ENCODE measurements around the gene TOGARAM2.

- no peak for TF ChIP-seq TOX (CRISPR knock-in tag; IDR thresholded peaks at IDR 0.05; ENCODE audit: borderline replicate concordance)
- TF ChIP-seq ZFP3 (CRISPR knock-in tag; IDR thresholded peaks at IDR 0.05) = no peak
- TF ChIP-seq BACH2 (CRISPR knock-in tag; IDR thresholded peaks at IDR 0.05; ENCODE audit: borderline replicate concordance) = no peak
Measured at GRCh38 chr2:28950941-28951630, 30.0 kb upstream of the TOGARAM2 start.
